GM20431 (cell line): ENCODE results near the gene KRT28.

ENCODE experiments used
- in situ Hi-C: fragments of 300-500 bp; cut with MseI, MboI; formaldehyde crosslinking; loops from one replicate; pipeline ENCODE4 v1.15.0; 2020; ENCODE audit warnings: low sequenced_read_pairs; ENCODE audit not compliant: unreplicated experiment

The KRT28 gene, protein sequence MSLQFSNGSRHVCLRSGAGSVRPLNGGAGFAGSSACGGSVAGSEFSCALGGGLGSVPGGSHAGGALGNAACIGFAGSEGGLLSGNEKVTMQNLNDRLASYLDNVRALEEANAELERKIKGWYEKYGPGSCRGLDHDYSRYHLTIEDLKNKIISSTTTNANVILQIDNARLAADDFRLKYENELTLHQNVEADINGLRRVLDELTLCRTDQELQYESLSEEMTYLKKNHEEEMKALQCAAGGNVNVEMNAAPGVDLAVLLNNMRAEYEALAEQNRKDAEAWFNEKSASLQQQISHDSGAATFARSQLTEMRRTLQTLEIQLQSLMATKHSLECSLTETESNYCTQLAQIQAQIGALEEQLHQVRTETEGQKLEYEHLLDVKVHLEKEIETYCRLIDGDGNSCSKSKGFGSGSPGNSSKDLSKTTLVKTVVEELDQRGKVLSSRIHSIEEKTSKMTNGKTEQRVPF

DNA sequence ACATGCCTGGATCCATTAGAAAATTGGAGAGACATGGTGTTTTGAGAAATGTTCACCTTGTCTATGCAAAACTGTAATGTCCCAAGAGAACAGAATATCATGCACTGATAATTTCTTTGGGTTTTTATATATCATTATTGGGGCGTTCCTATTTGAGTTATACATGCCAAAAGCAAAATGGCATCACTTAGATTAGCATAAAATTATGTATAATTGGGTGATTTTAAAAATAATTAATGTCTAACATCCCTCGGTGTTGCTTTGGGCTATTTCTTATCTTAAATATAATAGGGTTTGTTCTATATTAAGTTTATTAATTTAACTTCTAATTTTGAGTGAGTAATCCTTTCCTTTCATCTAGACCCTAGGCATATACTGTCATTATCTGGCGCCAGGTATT is at the start of gene KRT28:
Gene KRT28, minus strand, starts transcription at position 101 of the 400 bp plus-strand sequence. Its CDS starts 66 bp downstream, at position 35.
- in situ Hi-C loops, result no loop called here

DNA sequence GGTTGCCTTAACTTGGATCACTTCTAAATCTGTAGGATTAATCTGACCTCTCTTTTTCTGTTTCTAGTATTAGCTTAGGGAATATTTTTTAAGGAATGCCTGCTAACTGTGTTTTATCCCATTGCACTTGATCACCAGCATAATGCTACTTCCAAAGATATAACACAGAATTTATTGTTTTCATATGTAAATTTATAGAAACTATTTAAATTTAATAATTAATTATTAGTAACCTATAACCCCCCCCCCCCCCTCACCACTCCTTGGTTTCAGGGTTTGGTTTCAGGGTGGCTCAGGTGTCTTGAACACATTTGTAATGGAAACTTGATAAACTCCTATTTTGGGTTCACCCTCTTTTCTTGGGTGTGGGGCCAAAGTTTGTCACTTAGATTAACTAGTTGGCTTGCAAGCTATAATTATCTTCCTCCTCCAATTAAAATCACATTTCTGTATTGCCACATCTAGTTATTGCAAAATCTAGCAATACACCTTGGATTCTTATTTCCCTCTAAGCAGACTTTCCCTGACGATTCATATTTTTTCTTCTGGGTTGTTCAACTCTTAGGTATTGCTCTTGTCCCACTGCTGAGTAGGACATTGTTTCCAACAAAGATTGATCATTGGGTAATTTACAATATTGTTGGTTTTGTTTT is 49.0 kb upstream of the KRT28 start:
- in situ Hi-C loops, result no loop called here

DNA sequence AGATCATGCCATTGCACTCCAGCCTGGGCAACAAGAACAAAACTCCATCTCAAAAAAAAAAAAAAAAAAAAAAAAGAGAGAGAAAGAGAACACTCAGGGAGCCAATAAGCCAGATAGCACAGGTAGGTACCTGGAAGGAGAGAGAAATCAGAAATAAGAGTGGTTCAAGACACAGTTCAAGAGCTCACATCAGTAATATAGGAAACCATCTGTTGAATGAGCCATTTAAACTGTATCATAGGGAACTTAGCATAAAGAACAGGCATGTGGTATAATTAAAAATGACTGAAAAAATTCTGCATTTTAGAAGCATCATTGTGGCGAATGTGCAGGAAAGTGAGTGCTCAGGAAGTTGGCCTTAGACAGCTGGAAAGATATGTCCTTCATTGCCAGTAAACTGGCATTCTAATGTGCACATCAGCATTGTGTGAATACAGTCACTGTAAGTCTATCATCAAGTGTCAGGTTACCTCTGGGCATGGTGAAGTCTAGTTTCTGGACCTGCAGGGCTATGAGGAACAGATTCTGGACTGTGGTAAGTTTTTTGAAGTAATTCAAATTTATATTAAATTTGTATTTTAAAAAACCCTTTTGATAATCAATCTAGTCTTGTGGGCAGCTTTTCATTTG is 46.9 kb upstream of the KRT28 start:
- in situ Hi-C loops, result no loop called here

DNA sequence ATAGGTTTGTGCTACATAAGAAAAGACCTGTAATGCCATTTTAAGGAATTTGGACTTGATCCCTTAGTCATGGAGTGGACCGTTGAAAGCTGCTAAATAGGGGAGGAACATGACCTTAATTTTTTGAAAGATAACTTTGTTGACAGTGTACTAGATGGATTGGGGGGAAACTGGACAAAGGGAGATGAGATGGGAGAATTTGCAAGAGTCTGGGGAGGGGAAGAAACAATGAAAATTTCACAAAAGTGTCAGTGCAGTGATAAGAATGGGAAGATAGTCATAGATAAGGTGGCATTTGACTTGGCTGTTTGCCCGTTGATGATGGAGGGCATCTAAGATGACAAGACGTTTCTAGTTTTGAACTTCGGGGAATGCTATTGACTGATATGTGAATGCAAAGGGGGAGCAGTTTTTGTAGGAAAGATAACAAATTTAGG is 44.9 kb upstream of the KRT28 start:
- in situ Hi-C loops, result no loop called here

GRCh38 chr17:40843242-40843641 is 43.5 kb upstream of the KRT28 start:
- in situ Hi-C loops, result no loop called here

DNA sequence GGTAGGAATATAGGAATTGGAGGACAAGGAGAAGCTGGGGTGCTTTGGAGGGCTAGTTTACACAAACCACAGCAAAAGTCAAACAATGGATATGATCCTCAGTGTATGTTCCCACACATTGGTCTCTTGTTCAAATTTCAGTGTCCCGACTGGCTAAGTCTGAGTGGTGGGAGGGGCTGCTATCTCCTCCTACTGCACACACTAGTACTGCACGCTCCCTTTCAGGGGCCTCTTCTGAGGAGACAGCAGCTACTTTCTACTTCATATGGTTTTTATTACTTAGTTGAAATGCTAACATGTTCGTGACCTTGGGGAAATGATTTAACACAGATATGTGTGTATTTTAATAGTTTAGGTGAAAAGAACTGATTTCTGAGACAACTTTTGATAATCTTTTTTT is 41.5 kb upstream of the KRT28 start:
- in situ Hi-C loops, result no loop called here

DNA sequence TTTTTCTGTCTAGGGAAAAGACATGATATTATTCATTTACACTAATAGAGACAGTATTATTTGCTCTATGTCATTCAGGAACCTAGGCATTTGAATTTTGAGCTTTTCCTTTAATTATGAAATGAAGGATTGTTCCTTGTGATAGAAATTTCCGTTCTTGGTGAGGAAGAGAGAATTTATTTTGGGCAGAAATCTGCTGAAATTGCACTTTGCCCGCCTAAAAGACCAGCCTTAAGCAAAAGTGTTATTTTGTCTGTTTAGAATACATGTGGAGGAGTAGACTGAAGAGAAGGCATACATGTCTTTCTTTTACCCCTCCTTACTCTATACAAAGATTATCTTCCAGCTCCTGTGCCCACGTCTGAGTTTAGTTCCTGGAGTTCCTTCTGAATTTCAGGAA is 39.4 kb upstream of the KRT28 start:
- in situ Hi-C loops, result no loop called here

DNA sequence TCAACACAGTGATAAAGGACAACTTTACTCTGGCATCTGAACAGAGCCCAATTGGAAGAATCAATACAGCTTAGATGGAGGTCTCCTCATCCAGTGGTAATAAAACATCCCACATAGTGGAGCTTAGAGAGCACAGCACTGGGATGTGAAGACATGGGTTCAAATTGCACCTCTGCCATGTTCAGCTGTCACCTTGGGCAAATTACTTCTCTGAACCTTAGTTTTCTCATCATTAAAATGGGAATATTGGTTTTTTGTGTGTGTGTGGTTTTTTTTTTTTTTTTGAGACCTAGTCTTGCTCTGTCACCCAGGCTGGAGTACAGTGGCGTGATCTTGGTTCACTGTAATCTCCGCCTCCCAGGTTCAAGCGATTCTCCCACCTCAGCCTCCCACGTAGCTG is 36.3 kb upstream of the KRT28 start:
- in situ Hi-C loops, result no loop called here

- in situ Hi-C loops, result no loop called here
Observed at GRCh38 chr17:40833882-40834281, 34.1 kb upstream of the KRT28 start.

GRCh38 chr17:40832840-40833239 is 33.1 kb upstream of the KRT28 start:
- in situ Hi-C loops, result no loop called here

DNA sequence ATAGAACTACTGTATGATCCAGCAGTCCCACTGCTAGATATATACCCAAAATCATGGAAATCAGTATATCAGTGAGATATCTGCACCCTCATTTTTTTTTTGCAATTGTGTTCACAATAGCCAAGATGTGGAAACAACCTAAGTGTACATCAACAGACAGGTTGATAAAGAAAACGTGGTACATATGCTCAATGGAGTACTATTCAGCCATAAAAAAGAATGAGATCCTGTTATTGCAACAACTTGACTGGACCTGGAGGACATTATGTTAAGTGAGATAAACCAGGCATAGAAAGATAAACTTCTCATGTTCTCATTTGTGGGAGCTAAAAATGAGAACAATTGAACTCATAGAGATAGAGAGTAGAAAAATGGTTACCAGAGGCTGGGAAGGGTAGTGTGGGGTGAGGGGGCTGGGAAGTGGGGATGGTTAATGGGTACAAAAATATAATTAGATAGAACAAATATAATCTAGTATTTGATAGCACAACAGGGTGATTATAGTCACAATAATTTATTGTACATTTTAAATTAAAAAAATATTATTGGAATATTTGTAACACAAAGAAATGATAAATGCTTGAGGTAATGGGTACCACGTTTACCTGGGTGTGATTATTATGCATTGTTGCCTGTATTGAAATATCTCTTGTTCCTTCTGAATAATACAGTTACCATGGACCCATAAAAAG is 30.5 kb upstream of the KRT28 start:
- in situ Hi-C loops, result no loop called here

DNA sequence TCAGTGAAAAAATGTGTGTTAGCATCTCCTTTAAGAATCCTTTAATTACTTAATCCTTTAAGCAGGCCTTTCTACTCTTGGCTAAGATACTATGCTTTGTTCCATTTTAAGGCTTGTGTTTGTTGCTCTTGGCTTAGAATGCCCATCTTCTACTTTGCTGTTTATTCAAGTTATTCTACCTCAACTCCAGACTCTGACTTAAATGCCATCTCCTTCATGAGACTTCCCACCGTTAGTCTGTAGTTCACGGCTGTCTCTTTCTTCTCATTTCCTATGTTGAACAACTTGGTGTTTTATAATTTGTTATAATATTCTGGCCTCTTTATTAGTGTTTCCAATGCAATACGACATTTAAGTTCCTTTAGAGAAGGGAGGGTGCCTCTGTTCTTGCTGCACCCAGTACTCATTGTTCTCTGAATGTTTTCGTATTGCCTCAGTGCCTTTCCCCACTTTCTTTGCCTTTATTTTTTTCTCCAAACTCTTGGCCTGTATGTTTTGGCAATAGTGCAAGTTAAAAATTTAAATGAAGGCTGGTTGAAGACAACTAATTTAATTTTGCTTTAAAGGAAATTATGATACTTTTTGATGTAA is 28.8 kb upstream of the KRT28 start:
- in situ Hi-C loops, result no loop called here

GRCh38 chr17:40827746-40828453 is 28.1 kb upstream of the KRT28 start:
- in situ Hi-C loops, result no loop called here

DNA sequence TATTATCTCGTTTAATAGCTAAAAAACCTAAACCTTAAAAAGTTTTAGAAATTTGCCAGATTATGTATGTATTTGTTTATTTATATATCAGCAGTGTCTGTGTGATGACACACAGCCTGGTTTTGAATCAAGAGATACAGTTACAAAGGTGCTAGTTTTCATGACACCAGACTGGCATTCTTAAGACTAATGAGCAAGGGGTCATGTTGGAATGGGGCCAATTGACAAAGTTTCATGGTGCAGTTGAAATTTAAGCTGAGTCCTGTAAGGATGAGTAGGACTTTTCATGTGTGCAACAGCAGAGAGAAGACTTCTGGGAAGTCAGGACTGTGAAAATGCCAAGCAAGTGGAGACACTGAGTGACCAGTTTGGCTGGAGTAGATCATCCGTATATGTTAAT is 25.8 kb upstream of the KRT28 start:
- in situ Hi-C loops, result no loop called here

DNA sequence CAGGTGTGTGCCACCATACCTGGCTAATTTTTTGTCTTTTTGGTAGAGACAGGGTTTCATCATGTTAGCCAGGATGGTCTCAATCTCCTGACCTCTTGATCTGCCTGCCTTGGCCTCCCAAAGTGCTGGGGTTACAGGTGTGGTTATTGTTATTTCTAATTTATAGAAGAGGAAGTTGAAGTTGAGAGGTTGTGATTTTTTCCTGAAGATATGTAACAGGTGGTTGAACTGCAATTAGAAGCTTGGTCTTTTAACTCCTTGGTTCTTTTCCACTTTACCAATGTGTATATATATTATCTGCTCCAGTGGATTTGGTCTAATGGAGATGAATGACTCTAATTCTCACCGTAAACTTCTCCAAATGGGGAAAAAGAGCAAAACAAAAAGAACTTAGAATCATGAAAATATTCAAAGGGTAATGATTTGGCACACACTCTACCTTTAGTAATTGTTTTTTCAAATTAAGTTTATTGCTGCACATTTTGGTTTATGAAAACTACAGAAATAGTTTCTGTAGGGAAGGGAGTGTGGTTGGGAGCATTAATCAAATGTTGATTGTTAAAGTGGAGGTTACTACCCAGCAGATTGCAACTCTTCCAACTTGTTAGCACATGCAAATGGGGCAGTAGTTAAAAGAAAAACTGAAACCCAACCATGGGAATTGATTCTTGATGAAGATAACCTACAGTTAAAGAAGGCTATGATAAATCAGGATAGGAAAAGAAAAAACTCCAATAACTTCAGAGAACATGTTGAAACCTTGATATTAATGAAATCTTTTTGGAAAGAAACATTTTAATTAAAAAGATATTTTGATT is 24.5 kb upstream of the KRT28 start:
- in situ Hi-C loops, result no loop called here

DNA sequence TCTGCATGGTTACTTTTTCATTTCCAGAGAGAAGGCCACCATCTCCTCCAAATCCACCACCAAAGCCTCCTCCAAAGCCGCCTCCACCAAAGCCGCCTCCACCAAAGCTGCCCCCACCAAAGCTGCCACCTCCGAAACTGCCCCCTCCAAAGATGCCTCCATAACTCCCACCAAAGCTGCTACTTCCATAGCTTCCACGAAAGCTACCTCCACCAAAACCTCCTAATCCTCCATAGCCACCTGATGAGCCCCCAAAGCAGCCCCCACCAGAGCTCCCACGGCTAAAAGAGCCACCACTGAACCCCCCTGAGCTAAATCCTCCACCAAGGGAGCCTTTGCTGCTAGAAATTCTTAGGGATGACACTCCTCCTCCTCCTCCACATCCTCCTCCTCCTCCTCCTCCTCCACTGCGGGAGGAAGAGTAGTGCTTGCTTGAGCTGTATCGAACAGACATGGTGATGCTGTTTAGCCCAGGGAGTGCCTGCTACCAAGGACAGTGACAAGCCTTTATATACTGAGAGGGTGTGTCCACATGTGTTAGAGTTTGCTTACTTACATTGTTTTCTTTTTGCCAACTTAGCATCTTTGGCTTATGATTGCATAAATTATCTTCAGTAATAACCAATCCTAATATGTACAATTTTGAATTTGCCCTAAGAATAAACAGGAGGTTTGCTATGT is 22.5 kb upstream of the KRT28 start, which contains the start of gene KRT10:
Gene KRT10, minus strand, starts transcription at position 483 of the 681 bp plus-strand sequence. Its CDS starts 29 bp downstream, at position 454.
- in situ Hi-C loops, result no loop called here

GRCh38 chr17:40821536-40821935 is 21.8 kb upstream of the KRT28 start:
- in situ Hi-C loops, result no loop called here

GRCh38 chr17:40820228-40820838 is 20.6 kb upstream of the KRT28 start:
- in situ Hi-C loops, result no loop called here
